NCI-H82 treated with DMSO at 0.1 percent for 48 hours (cell line): Measurements from ENCODE around the gene BSN.
"Not testable (repeated sequence)": the region's sequence is repeated elsewhere in the genome, so short reads cannot be mapped to it uniquely, and the experiment has no call there.

Experiments
- DNase-seq: peaks from one replicate; lab custom pipeline; 2025; ENCODE audit not compliant: unreplicated experiment; lab: John Stamatoyannopoulos, UW

The BSN gene

DNA sequence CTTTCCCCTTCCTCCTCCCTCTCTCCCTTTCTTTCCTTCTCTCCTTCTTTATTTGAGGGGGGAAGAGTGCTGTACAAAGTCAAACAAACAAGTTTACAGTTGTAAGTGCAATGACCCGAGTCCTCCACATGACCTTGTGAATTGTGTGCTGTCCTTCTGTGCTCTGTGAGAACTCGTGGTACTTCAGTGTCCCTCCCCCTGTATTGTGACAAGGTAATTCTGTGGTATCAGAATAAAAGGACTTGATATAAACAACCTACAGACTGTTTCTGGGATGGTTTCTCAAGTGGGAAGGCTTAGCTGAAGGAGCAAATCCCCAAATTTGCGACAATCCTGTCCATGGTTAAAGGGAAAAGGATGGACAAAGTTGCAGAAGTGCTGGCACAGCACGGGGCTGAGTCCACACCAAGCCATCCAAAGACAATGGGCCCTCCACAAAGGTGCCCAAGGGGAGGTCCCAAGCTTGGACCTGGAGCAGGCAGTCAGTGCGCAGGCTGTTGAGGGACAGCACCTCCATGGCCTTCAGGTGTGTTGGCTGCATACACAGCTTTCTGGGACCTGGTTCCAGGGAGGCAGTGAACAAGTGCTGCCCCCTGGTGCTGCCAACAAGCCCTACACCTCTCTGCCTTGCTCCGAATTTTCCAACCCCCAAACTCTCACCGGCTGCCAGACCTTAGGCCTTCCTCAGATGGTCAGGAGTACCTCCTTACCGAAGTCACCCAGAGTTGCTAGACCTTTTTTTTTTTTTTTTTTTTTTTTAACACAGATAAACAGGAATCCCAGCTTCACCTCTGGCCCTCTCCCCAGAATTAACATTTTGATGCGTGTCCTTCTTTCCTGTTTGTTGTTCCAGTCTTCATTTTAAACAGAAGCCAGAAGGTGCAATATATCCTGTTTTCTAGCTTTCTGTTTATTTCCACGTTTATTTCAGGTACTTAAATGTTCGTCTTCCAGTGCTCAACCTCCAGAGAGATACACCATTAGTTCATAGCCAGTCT lies 117.3 kb downstream of the BSN start:
- DNase-seq = no peak

DNA sequence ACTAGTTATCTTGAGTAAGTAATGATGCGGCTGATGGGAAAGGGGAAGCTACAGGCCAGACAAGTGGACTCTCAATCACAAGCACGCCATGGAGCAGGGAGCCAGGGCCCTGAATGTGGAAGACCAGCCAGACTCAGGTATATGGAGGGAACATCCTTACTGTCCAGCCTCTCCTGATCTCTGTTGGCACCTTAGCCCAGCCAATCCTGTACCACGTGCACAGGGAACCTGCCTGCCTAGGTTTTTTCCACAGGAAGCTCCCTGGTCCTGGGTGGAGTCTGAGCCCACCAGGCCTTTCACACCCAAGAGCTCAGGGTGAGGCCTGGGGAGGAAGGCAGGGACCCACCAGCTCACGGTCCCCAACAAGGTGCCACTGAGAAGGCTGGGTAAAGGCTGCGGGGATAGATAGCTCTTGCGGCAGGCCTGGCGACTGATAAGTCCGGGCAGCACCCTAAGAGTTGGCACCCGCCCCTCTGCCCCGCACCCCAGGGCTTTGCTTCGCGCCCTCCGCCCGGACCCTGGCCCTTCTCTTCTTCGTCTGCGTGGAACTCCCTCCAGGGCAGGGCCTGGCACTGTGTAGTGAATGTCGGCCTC lies 118.9 kb downstream of the BSN start:
- no peak for DNase-seq

DNA sequence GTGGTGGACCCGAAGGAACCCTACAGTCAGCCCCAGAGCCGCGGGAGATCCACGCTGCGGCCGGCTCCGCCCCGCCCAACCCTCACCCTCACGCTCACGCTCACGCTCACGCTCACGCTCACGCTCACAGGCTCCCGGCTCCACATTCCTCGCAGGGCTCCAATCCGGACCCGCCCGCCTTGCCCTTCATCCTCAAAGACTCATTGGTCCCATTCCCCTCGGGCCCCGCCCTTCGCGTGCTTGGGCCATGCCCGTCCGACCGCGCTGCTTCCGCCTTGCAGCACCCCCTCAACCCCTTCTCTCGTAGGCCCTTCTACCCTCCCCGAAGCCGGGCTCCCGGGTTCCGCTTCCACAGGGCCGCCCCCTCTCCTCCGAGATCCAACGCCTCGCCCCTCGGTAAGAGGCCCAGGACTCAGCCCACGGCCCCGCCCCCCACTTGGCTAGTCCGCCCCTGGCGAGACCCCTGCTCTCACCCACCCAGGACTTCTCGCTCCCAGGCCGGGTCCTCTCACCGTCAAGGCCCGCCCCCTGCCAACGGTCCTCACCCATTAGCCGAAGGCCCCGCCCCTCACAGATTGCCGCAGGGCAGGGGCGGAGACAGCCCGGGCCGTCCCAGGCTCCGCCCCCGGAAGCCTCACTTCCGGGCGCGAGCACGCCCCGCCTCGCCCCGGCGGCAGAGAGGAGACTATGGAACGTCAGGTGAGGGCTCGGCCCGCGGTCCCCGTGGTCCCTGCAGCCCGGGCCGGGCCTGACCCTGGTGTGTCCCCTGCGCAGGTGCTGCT lies 119.6 kb downstream of the BSN start, which contains the start of gene APEH:
APEH (plus strand) TSS at position 637 of the 782 bp plus-strand sequence; CDS start at position 688, 51 bp downstream.
- DNase-seq = no peak

DNA sequence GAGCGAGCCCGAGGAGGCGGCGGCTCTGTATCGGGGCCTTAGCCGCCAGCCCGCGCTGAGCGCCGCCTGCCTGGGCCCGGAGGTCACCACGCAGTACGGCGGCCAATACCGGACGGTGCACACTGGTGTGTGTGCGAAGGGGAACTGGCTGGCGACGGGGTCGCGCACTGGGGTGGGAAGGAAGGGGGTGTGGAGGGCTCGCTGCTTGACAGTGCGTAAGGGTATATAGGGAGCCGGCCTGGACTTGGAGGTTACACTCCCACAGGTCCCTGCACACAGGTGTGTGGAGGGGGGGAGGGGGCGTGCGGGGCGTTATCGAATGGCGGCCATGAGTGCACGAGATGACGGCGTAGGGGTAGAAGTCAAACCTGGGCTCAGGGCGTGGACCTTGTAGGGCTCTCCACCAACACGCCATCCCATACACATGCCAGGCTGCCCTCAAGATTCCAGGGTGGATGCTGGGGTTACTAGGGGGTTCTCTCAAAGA lies 120.3 kb downstream of the BSN start:
- no peak for DNase-seq

DNA sequence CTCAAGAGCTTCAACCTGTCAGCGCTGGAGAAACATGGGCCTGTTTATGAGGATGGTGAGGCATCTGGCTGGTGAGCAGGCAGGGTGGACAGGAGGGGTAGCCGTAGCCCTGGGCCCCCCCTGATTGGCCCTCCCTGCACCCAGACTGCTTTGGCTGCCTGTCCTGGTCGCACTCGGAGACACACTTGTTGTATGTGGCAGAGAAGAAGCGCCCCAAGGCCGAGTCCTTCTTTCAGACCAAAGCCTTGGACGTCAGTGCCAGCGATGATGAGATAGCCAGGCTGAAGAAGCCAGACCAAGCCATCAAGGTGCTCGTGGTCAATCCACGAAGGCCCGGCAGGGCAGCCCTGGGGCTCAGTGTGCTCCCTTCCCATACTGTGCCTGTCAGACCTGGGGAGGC lies 121.6 kb downstream of the BSN start:
- no peak for DNase-seq

DNA sequence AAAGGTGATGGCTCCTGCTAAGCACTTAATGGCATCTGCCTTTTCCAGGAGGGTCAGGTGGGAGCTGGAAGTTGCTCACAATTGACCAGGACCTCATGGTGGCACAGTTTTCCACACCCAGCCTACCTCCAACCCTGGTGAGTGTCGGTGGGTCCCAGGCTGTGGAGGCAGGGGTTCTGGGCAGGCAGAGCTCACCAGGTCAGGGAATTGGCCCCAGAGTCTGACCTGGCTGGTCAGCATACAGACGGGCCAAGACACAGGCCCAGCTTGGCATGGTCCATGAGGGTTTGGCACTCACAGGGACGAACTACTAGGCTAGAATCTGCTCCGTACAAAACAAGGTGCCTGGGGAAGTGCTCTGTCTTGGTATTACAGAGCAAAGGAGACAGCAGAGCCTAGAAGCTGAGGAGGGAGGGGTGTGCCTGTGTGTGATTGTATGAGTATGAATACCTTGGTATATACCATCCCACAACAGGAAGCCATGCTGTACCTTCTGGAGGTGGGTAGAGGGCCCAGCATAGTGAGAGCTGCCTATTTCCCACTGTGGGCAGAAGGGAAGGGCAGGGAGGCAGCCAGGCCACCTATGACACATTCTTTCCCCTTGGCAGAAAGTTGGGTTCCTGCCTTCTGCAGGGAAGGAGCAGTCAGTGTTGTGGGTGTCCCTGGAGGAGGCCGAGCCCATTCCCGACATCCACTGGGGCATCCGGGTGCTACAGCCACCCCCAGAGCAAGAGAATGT lies 126.4 kb downstream of the BSN start:
- DNase-seq = no peak

DNA sequence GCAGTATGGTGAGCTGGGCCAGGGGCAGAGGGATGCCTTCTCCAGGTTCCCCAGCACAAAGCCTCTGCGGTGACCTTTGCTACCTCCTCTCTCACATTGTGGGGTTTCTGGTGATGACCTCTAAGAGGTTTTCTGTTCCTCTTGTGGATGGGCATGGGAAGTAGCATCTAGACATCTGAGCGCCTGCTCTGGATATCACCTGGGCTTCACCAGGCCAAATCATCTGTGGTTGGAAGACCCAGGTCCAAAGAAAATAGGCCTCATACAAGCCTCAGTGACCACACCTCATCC lies 126.9 kb downstream of the BSN start:
- no peak for DNase-seq

DNA sequence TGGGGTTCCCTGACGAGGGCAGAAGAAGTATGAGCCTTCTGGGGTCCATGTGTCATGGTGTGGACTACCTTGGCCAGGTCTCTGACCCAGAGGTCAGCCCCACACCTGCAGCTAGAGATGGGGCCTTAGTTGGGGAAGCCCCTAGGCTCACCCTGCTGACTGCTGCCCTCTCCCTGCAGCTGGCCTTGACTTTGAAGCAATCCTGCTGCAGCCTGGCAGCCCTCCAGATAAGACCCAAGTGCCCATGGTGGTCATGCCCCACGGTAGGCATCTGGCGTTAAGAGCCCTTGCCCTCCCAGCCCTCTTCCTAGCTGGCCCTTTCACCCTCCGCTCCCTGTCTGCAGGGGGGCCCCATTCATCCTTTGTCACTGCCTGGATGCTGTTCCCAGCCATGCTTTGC lies 127.3 kb downstream of the BSN start:
- no peak for DNase-seq

DNA sequence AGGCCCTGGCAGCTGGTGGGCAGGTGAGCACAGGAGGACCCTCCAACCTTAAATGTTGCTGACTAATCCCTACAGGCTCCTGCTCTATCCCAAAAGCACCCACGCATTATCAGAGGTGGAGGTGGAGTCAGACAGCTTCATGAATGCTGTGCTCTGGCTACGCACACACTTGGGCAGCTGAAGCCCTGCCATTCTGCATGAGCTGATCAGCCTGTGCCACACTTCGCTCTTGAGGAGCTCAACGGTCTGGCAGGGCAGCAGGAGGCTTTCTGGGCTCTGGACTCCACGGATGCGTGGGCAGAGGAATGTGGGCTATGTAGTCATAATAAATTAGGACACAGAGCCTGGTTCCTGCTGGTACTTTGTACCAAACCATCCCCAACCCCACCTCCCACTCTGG lies 128.9 kb downstream of the BSN start:
- no peak for DNase-seq

DNA sequence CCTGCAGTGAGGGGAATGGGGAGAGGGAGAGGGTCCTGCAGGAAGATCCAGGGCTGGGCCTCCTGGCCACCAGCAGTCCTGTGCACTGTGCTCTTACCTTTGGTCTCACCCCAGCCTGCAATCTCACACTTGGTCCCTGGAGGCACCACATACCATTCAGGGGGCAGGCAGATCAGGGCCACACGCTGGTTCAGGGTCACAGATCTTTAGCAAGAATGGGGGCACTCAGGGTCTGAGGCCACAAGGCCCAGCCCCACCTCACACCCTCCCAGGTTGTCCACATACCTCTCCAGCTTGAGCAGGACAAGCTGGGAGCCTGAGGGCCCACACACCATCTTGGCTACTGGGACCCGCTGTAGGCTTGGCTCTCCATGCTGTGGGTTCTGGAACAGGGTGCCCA lies 130.2 kb downstream of the BSN start:
- not testable (repeated sequence) for DNase-seq

DNA sequence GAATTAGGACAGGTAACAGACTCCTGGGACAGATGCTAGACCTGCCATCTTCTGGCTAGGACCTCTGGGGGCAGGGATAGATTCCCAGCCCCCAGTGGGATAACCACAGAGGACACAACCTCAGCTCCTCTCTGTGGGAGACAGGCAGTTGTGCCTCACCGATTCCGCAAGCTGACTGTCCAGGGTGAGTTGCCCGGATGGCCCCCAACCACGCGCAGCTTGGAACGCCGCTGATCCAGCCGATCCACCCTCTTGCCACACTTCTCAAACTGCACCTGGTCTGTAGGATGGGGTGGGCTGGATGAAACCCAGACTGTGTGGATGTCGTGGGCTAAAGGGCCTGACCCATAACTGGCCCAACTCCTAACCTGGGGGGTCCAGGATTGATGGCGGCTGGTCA lies 130.8 kb downstream of the BSN start:
- DNase-seq = not testable (repeated sequence)

DNA sequence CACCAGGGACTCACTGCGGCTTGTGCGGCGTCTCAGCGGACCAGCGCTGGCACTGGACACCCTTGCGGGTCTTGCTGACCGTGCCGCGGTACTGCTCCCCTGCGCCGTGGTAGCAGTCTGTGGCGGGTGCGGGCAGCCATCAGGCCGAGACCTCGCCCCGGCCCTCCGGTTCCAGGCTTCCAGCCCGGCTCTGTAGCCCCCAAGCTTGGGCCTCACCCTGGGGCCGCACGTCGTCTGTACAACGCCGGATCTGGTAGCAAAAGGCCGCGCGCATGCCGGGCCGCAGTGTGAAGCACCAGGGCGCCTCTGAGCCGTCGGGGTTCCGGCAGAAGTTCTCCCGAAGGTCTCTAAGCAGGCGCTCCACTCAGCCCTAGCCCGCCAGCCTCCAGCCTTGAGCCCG lies 131.6 kb downstream of the BSN start:
- DNase-seq = not testable (repeated sequence)

DNA sequence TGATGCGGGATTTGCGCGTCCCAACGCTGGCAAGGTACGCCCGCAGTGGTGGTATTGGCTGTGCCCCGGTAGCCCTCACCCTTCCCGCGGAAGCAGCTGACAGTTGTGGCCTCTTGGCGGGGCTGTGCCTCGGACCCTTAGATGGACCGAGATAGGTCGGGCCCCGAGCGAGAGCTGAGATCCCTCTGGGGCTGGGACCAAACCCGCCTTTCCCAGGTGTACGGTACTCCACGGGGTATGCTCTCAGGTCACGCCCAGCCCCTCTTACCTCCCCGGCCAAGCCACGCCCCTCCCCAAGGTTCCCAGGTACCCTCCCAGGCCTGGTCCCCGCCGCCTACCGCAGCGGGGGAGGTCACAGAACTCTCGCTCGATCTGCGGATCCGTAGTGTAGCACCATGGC lies 132.1 kb downstream of the BSN start:
- not testable (repeated sequence) for DNase-seq

DNA sequence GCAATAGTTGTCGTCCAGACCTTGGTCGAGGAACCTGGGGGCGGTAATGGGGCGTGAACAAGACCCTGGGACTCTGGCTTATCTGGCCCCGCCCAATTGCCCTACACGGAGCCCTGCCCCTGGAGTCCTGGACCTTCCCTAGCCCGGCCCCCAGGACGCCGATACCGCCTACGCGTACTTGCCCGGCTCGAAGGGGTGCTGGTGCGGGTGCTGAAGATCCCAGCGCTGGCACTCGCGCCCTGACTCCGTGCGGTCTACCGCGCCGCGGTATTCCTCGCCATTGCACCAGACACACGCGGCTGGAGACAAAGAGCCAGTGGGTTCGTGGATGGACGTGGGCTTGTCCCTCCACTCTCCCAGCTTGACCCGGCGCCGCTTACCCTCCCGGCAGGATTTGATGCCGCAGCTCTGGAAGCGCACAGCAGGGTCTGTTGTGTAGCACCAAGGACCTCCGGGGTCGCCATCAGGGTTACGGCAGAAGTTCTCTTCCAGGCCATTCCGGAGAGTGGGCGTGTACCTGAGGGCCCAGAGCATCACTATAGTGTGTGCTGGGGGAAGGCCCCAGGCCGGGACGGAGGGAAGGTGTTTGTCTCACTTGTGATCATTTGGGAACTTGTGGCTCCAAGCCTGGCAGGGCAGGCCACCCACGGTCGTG lies 132.6 kb downstream of the BSN start:
- not testable (repeated sequence) for DNase-seq

DNA sequence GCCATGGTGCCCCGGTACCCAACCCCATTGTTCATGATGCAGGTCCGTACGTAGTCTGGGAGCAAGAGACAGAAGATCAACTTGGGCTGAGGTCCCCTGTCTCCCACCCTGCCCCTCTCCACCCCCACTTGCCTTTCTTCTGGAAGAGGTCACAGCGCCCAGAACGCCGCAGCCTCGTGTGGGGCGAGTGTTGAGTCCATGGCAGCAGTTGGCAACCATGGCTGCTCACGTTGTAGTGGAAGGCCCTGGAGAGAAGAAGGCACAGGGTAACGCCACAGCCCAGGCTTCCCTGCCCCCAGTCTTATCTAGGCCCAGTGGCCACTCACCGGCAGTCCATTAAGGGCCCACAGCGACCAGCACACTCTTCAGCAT lies 133.1 kb downstream of the BSN start:
- not testable (repeated sequence) for DNase-seq

DNA sequence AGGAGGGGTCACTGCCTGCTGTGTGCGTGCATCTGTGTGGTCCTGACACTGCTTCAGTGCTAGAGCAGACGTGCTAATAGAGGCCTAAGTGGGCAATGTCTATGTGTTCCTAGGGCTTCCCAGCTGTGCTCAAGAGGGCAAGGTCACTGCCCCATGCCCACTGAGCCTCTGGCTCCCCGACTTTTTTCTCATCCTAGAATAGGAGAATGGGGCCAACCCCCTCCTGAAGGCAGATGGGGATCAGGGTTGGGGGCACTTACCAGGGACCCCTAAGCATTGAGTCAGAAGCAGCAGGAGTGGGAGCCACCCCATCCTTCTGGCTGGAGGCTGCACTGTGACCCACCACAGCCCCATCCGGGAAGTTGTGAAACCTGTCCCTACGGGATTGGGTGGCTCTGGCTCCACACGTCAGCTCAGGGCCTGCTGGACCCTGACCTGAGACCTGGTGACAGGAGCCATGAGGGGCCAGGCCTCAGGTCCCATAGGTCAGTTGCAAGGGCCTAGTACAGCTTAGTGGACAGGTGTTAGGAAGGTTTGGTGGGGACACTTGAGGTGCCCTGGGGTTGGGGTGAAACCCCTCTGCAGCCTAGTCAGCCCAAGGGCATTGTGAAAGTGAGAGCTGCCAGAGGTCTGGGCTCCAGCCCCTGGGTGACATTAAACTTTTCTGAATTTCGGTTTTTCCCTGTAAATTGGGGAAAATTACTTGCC lies 134.2 kb downstream of the BSN start:
- DNase-seq = not testable (repeated sequence)

DNA sequence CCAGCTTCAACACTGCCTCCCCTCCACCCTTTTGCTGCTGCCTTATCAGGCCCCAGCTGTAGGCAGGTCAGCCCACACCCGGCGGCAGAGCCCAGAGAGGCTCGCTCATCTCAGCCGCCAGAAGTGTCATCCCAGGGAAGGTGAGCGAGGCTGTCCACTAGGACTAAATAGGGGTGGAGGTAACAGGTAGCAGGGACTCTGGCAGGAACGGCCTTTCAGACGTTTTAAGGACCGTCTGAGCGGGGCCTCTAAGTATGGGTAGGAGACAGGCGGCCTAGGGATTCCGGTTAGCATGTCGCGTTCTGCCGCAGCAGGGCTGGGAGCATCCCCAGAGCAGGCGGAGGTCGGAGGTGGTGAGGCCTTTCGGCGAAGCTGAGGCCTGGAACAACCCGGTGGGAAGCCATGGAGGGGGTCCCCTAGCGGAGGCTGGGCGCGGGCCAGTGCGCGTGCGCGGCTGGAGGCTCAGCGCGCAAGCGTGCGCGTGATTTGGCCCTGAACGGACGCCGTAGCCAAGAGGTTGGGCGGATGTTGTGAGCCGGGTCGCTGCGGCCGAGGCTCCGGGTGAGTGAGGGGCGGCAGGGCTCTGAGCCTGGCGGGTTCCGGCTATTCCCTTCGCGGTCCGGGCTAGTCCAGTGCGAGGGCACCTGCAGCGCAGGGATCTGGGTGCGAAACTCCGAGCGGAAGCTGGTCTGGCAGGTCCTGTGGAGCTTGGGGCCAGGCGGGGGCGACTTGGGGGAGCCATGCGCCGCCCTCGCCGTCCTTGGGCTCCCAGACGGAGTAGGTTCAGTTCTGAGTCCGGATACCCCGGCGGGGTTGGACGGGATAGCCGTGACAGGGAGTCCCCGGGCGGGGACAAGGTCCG lies 135.0 kb downstream of the BSN start, which contains the start of the genes MST1 and RNF123:
MST1 (minus strand) TSS at position 429 of the 862 bp plus-strand sequence. CDS start 783 bp downstream, outside the sequence.
RNF123 (plus strand) TSS at position 512 of the 862 bp plus-strand sequence. CDS start 1,609 bp downstream, outside the sequence.
- no peak for DNase-seq

DNA sequence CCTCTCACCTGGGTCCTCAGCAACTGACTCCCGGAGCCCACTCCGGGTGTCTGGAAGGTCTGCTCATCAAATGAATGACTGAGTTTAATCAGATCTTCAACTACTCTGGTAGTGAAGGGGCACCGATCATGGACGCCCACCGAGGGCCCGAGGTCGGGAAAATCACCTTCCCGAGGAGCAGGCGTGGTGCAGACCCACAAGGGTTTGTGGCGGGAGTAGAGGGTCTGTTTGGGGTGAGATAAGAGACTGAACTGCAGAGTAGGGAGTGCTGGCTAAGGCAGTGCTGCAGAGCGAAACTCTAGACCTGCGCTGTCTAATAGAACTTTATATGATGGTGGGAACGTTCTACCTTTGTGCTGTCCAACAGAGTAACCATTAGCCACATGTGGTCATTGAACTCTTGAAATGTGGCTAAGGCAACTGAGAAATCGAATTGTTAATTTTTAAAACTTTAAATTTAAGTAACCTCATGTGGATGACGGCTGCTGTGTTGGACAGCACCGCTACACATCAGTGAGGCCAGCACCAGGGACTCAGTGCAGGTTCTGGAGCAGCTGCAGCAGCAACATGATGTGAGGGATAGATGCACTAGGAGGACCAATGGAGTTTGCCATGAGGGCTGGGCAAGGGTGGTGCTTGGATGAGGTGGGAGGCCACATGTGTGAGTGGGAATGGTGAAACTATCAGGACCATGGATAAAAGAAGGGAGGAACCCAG lies 135.8 kb downstream of the BSN start:
- not testable (repeated sequence) for DNase-seq
